Stimulated activated CD8-positive, alpha-beta memory T cell treated with anti-CD3 and anti-CD28 coated beads, Interleukin-4, amount 100 ng/mL, for 24 hours (primary cell): ENCODE results near the gene SORCS1.

ENCODE experiments used
- DNase-seq: peaks from one replicate; pipeline ENCODE4 v3.0.0-alpha.2; 2020; ENCODE audit warnings: low read depth

SORCS1 gene

DNA sequence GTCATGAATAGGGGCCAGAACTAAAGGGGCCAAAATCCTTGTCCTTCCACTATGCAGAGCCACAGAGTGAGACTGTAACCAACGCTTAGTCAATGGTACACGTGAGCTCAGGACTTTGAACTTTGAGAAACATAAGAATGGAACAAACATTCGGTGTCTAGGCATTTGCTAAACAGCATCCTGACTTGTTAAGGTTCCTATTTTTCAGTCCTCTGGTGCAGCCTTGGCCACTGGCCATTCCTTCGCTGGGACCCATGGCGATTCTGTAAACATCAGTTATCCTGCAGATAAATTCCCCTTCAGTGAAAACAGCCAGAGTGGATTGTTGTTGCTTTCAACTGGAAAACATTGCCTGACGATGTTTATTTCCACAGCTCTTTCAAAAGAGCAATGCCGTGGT is 266.8 kb downstream of the SORCS1 start:
- no peak for DNase-seq

DNA sequence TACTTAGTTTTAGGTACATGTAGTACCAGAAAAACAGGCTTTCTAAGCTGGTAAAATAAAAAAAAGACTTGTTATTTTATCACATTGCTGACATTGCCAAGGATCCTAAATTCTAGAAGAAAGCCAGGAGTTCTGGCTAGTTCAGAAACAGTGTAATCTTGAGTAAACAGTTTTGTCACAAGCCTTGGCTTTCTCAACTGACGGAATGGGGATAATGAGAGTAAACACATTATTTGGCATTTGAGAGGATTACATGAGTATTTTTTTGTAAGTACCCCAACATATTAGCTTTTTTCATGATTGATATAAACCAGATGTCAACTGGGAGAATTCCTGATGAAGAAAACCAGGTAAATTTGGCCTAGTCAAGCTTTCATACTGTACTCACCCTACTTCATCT is 269.8 kb downstream of the SORCS1 start:
- no peak for DNase-seq

DNA sequence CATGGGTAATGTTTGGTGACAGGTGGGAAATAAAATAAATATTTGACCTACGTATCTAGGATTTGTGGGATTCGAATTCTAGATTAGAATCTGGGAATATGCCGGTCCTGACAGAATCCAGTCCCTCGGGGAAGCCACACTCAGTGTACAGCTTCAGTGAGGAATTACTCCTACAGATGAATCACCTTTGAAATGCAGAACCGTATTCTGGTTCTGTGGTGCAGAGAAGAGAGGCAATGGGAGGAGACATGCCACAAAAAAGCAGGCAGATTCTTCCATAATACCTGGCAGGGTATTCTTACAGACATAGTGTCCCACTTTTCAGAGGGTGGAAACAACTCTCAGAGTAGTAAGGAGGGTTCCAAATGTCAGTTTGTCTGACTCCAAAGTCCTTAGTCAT is 286.9 kb downstream of the SORCS1 start:
- no peak for DNase-seq

DNA sequence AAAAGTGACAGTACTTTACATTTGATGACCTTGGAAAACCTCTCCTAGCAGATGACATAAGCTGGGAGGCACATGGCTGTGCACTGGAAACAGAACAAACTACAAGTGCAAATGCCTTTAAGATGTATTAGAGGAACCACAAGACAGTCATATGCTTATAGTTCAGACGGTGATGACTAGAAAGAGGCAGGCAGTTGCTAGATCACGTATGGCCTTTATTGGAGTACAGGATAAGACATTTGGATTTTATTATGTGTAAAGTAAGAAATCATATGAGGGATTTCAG is 290.0 kb downstream of the SORCS1 start:
- DNase-seq, result no peak

DNA sequence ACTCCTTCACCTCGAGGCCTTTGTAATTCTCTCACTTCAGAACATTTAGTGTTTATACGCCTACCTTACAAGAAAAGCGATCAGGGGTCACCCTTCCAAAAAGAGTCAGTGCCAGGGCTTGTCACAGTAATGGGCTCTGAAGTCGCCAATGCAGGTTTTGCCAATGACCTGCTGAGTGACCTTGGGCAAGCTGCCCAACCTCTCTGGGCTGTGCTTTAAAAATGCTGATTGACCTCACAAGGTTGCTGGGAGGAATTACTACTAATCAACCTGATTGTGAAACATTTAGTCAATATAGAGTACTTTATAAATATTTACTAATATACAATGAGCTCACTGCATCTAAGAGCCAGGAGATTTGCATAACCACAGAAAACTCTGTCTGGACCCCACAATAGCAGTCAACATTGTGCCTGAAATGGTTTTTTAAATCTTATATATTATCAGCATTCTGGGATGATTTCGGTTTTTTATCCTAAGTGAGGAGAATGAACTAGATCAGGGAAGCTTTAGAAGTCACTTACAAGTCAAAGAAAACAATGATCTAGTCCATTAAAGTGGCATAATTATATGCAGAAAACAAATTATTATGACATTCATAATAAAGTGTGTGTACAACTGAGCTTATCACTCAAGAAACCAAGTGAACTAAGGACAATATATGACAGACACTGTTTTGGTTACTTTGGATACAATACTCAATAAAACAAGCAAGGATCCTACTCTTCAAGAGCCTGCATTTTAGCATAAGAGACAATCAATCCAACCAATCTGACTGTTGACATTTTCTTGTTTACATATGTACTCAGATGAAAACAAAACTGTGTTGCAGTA is 290.5 kb downstream of the SORCS1 start:
- no peak for DNase-seq

DNA sequence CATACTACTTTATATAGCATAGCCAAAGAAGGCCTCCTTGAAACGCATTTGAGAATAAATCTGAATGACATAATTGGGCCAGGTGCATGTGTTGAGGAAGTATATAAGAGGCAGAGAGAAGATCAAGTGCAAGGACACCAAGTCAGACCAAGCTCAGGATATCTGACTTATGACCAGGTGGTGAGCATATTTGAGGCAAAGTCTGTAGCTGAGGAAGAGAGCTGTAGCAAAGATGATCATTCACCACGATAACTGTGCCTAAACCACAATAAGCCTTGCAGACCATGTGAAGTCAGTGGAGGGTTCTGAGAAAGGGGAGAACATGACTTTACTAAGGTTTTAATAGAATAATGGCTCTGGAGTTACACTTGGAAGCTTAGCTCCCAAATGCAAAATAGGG is 292.3 kb downstream of the SORCS1 start:
- no peak for DNase-seq

DNA sequence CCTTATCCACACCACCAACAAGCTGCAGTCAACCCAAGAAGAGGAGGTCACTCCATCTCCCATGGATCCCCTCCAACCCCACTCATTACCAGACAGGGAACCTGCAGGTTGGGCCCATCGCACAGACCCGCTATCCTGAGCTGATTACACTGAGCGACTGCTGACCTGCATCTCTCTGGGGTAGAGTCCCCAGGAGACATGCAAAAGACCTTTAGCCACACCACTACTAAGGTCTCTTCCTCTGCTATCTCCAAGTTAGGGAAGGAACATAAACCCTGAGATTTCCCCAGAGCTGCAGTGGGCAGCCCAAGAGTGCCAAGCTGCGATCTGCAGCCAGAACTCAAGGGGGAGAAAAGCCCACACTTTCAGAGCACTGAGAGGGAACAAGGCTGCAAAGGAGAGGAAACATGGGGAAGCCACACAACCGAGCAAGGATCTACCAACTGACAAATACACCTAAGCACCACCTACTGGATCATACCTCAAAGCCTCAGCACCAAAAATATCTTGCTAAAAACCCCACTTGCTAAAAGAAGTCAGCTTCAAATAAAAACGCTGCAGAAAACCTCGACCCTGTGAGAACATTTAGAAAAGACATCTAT is 298.2 kb downstream of the SORCS1 start:
- DNase-seq, result no peak

DNA sequence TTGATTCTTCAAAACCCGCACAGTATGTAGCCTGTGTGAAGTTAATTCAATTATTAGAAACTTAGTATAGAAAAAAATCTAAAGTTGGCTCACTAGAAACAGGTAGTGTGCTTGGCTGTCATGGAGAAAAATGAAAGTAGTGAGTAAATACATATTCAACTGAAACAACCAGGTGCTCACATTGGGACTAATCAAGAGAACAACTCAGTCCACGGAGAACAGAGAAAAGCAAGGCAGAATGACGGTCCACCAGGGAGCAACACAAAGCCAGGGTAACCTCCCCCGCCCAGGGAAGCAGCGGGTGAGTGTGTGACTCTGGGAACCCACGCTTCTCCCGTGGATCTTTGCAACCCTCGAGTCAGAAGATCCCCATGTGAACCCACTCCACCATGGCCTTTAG is 300.5 kb downstream of the SORCS1 start:
- DNase-seq, result no peak

DNA sequence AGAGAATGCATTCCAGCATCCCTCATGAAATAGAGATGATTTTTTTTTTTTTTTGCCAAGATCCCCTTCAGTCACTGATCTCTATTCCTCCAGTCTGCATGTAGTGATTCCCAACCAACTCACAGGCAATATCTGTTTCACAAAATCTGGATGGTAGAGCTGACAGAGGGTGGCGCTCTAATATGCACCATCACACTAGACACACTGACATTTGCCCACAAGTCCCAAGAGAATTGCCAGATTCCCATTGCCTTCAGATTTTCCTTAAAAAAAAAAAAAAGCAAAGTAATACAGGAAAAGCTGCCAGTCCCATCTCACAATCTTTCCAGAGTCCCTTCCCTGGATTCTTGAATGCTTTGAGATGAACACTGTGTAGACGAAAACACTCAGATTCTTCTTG is 301.0 kb downstream of the SORCS1 start:
- no peak for DNase-seq

DNA sequence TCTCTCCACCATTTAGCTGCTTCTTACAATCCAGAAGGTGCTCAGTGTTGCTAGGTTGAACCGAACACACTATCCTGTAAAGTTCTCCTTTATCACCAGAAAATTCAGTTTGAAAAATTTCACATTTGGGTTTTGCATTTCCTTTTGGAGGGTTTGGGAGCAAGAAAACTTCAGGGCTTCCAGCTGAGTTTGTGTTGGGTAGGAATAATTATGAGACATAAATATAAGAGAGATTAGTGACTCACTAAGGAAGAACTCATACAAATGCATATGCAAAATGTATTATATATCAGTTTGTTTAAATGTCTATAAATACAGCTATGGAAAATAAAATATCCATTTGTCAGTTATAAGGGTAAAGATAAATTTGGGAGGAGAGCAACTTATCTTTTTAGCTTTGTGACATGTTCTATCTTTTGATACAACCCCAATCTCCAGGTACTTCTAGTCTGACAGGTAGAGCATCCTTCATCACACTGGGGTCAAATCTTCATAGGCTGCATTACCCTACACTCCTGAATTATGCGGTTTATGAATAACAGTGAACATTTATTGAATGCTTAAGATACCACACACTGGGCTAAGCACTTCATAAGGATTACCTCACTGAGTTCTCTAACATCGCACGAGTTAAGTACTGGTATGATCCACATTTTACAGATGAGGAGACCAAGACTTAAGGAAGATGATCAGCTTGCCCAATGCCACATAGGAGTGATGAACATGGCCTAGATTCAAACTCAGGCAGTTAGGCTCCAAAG is 304.4 kb downstream of the SORCS1 start:
- no peak for DNase-seq

DNA sequence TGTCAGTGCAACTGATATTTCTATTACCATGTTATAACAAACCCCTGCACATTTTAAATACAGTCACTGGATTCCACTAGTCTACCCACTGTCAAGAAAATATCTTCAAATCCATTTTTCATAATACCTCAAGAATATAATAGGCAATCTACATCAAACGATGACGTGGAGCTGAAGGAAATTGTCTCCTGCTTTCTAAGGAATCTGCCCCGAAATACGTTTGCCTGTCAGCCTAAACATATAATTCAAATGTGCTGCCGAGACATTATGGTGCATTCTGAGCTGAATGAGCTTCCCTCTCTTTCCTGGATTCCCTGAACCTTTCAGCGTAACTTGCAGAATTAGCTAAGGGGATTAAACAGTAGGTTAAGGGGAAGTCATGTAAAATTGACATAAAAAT is 306.8 kb downstream of the SORCS1 start:
- no peak for DNase-seq

DNA sequence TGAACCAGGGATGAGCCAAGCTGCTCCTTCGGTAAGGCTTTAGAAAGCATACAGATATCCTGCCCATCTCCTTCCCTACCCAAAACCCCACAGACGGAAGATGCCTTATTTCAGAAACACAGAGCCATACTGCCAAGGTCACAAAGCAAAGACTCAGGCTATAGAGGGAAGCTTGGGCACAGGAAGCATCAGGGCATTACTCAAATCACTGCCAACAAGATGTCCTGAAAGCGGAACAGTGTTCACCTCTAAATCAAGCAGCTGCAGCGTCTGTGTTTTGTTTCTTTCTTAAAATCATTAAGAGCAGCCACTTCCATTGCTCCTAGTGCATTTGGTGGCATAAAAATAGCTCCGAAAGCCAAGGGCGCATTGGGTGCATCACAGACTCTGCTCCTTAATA is 307.3 kb downstream of the SORCS1 start:
- no peak for DNase-seq

DNA sequence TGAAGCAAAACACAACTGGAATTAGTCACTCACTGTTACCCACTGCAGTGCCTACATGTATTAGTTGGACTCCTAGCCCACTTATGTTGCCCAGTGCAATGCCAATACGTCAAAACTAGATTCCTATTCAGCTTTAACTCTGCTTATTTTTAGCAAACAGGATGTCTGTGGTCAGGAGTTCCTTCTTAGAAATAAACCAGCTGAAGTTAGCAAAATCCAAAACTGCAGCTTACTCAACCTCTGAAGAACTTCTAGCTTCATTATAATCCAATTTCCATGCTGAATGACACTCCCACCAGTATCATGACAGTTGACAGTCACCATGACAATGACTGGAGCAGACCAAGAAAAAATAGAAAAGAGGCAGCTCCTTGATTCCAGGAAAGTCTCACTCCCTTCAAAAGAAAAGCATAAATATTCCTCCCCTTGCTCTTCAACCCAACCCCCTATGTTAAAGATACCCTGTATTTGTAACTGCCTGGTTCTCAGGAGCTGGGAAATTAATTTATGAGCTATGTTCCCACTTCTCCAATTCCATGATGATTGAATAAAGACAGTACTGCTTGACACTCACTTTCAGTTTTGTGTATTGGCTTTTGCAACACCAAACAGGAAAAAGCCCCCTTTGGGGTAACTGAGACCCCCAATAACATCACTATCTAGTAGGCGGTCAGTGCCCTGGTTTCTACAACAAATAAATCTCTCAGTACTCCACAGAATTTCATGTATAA is 327.4 kb downstream of the SORCS1 start:
- no peak for DNase-seq

DNA sequence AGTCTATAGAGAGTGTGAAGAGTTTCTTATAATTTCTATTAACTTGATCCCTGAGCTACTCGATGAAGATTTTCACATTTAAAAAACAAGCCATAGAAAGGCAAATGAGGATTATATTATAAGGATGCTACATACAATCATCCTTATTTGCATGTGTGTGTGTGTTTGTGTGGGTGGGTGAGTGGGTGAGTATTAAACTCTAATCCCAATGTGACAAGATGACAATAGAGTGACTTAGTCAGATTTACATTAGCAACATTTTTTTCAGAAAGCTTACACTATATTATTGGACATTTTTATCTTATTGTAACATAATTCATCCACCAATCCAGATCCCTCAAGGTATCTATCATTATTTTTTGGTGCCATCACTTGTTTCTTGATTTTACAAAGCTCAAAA is 331.7 kb downstream of the SORCS1 start:
- DNase-seq, result no peak

DNA sequence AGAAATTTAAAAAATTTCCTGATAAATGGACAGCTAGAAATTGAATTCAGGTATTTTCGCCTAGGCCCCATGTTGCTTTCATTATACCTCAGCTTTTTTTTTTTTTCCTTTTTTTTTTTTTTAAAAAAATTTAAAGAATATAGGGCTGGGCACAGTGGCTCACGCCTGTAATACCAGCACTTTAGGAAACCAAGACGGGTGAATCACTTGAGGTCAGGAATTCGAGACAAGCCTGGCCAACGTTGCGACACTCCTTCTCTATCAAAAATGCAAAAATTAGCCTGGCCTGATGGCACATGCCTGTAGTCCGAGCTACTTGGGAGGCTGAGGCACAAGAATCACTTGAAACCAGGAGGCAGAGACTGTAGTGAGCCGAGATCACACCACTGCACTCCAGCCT is 334.0 kb downstream of the SORCS1 start:
- no peak for DNase-seq

DNA sequence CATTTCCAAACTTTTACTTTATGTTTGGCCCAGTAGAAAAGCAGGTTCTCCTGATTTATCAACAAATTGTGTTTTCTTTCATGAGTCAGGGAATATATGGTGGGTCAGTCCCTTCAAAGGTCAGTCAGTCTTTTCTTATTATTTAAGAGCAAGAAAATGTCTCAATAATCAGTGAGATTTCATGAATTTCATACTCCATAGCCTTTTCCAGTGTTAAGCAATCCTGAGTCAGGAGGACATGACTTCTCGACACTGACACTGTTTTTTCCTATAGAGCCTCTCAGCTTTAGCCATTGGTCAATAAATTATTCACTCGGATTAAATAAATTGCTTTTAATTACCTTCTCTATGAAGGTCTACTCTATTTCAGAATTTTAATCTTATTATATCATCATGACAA is 334.5 kb downstream of the SORCS1 start:
- no peak for DNase-seq

DNA sequence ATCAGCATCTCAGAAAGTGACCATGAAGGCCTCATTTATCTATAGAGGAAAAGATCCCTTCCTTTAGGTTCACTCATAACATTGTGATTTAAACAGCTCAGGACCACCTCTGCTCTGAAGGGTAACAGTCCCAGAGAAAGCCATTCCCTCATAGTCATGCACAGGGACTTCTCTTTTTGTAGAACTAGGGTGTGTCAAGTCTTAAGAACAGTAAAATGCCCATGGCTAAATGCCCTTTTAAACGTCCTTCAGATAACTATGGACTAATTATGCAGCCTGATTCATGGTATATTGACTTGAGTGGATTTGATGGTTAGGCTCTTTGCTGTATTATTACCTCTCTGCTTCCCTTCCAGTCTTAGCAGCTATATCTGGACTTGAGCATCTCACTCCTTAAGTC is 337.8 kb downstream of the SORCS1 start:
- no peak for DNase-seq

DNA sequence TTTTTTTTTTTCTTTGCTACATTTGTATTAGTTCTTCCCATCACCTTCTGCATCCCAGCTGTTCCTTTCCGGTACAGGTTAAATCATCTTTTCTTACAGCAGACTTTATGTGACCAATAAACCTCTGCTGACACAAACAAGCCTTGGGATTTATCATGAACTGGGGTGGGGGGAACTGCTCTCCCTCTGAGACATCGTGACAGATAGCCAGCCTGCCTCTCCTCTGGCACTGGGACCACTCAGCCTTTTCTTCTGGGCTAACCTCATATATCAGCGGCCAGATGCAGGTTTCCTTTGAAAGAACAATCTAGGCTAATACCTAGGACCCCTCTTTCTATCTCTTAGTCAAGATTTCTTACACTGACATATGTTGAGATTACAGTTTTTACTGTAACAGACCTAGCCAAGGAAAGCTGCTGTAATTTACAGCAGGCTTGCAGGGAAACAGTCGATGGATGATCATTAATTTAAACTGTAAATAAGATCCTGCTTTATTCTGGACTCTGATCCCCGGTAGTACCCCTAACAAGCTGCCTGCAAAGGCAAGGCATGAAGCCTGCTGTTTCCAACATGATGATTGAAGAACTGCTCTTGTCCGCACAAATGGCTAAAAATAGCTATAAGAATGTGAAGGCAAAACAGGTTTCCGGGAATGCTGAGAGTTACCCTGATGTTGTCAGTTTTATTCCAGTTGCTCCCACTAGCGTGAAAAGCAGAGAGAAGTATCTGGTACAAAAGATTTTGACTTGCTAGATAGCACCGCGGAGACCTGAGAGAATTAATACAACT is 338.7 kb downstream of the SORCS1 start:
- no peak for DNase-seq

DNA sequence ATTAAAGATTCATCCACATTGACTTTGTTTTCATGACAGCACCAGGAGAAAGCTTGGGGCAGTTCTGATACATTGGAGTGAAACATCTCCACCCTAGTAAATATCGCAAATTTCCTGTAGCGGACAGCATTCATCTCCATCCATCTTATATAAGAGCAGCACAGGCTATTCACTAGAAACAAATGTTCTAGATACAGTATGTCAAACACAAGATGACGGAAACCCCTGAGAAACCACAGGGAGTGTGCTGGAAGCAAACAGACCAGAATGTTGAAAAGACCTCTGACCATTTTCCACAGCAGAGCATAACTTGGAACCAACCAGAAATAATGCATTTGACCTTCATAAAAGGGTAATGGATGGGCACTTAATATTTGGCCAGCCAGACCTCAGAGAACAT is 343.9 kb downstream of the SORCS1 start:
- no peak for DNase-seq

DNA sequence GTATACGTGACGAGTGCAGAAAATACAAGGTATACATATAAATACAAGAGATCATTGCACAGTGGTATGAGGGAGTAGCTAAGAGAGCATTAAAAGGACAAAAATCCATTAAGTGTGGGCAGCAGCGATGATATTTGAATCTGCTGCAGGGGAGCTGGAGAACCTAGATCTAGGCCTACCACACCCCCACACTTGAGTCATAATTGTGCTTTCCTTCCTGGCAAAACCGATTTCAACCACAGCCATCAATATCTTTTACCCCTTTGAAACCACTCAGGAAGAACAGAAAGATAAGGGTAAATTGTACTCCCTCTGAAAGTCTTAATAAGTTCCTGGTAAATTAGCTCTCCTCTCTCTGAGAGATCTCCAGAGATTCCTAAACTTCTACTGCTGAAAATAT is 345.0 kb downstream of the SORCS1 start:
- DNase-seq, result no peak

DNA sequence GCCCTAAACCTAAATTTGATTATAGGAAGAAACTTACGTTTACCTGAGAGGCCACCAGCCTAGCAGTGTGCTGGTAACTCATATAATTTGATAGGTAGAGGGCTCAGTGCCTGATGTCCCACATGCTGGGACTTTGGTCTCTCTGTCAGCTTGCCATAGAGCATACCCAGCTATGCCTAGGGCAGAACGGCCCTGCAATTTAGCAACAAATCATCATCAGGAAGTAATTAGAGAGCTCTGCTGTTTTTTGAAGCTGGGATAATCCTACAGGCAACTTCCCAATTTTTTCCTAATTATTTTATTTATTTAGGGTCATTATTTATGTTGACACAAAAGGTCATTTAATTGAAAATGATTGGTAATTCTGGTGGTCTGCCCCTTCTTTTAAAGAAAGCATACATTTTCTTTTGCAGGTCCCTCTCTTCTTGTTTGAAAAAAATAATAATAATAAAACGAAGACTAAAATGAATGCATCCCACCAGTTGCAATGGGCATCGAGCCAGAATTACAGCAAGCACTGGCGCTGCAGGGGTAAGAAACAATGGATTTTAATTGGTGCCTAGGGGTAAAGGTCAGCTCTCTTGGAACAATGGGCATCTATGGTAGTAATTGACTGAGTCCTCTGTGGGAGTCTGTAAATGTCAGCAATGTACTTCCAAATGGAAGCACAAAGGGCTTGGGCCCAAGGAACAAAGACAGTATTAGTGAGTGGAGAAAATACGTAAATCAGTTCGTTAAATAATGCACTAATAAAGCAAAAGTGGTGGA is 348.0 kb downstream of the SORCS1 start:
- no peak for DNase-seq
